Activated naive CD4-positive, alpha-beta T cell treated with anti-CD3 and anti-CD28 coated beads, Interleukin-2, amount 10 ng/mL, durations not matched to agents 5 hours and 36 hours (primary cell): Measurements from ENCODE around the gene SDR42E2. TPM values are rescaled to one million over a fixed set of nuclear protein-coding genes. Genes with fewer than 3 reads are reported as not detected.

ENCODE experiments used
- total RNA-seq, 2 experiments: library from RNA; stranded (reverse); gene quantifications; one replicate each; pipeline ENCODE4 v1.2.3, GENCODE V29; 2021

SDR42E2 gene
- total RNA-seq: under 1 TPM in 1 of 2 experiments, not detected in 1; 0.20 TPM

GRCh38 chr16:22161999-22162655 is at the start of gene SDR42E2:
Gene SDR42E2, plus strand, starts transcription at chr16:22162506. Its CDS starts 3,077 bp downstream, at chr16:22165583.

DNA sequence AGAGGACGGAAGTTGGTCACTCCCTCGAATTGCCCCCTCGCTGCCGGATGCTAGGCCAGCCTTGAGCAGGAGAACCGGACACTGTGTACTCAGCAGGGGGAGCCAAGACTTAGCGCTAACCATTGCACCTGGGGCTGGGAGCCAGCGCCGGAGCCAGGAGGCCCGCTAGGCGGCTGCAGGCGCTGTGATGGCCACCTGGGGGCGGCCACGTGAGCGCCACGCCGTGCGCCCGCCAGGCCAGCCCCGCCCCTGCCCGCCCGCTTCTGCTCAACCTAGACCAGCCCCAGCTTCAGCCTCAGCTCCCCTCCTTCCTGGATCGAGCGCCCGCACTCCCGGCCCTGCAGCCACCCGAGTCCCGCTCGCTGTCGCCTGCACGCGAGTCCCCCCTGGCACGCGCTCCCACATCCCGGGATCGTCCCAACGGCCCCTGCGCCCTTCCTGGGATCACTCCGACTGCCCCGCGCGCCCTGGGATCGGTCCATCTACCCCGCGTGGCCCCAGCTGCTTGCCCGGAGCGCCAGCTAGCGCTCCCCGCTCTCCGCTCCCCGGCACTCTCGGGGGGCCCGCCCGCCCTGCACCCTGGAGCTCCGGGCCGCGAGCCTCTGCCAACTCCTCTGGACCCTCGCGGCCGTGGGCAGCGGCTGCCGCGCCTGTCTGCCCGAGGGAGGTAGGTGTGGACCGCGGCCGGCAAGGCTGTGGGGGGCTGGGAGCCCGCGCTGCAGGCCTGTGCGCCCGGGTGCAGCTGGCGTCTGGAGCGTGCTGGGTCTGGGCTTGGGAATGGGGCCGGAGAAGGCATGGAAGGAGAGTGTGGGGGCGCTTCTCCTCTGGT is 43.9 kb downstream of the SDR42E2 start, which contains the start of gene EEF2K:
Gene EEF2K (plus strand): TSS at position 266 of the 829 bp plus-strand sequence. CDS start 19,452 bp downstream, outside the sequence.

Other genes with a start within 250 kb of the SDR42E2 start
- 100 to 1,000 TPM; 195 to 213 TPM for gene UQCRC2, start 209.1 kb upstream of the SDR42E2 start, total RNA-seq
- gene PDZD9, start 161.4 kb upstream of the SDR42E2 start, total RNA-seq: not detected
- 10 to 100 TPM; 10.7 to 12.9 TPM for gene MOSMO, start 154.4 kb upstream of the SDR42E2 start, total RNA-seq
- under 1 TPM in 1 of 2 experiments, not detected in 1; 0.20 TPM for gene VWA3A, start 70.0 kb upstream of the SDR42E2 start, total RNA-seq
- gene EEF2K, start 43.8 kb downstream of the SDR42E2 start, total RNA-seq: 10 to 100 TPM; 24.4 to 25.5 TPM
- 10 to 100 TPM; 57.8 to 61.6 TPM for gene POLR3E, start 134.9 kb downstream of the SDR42E2 start, total RNA-seq
- 10 to 100 TPM; 44.9 to 47.9 TPM for gene CDR2, start 212.1 kb downstream of the SDR42E2 start, total RNA-seq